DMS 273 (cell line): ENCODE measurements around the gene TMPRSS12.
A peak's percentile ranks its signal among the peaks of the same experiment; 100 is the strongest.
"Not testable (repeated sequence)": the region's sequence is repeated elsewhere in the genome, so short reads cannot be mapped to it uniquely, and the experiment has no call there.

ENCODE experiments used
- DNase-seq: peaks from one replicate; lab custom pipeline; 2025; ENCODE audit not compliant: unreplicated experiment; lab: John Stamatoyannopoulos, UW

TMPRSS12 gene

GRCh38 chr12:50842637-50843493 lies at the start of gene TMPRSS12:
TMPRSS12 (plus strand) TSS chr12:50842926; CDS start chr12:50842965, 39 bp downstream.
- DNase-seq, result no peak

- DNase-seq, result no peak
Measured at GRCh38 chr12:50799908-50800307, 42.8 kb upstream of the TMPRSS12 start.

- DNase-seq, result no peak
Measured at GRCh38 chr12:50803230-50803875, 39.4 kb upstream of the TMPRSS12 start.

- no peak for DNase-seq
Measured at GRCh38 chr12:50806176-50806575, 36.5 kb upstream of the TMPRSS12 start.

- not testable (repeated sequence) for DNase-seq
Measured at GRCh38 chr12:50809131-50809530, 33.6 kb upstream of the TMPRSS12 start.

GRCh38 chr12:50814921-50815320 lies 27.8 kb upstream of the TMPRSS12 start:
- not testable (repeated sequence) for DNase-seq

GRCh38 chr12:50820177-50820576 lies 22.5 kb upstream of the TMPRSS12 start:
- DNase-seq, result no peak

GRCh38 chr12:50822082-50822481 lies 20.6 kb upstream of the TMPRSS12 start:
- DNase-seq, result no peak

GRCh38 chr12:50823724-50824123 lies 19.0 kb upstream of the TMPRSS12 start:
- DNase-seq, result not testable (repeated sequence)

- peak; percentile 3 for DNase-seq
Measured at GRCh38 chr12:50824914-50825313, 17.8 kb upstream of the TMPRSS12 start.

GRCh38 chr12:50825372-50825838 lies 17.3 kb upstream of the TMPRSS12 start:
- peak; percentile 64 for DNase-seq

GRCh38 chr12:50828121-50828520 lies 14.6 kb upstream of the TMPRSS12 start:
- DNase-seq, result no peak

GRCh38 chr12:50828886-50829285 lies 13.8 kb upstream of the TMPRSS12 start:
- no peak for DNase-seq

GRCh38 chr12:50833801-50834200 lies 8.9 kb upstream of the TMPRSS12 start:
- not testable (repeated sequence) for DNase-seq

GRCh38 chr12:50839042-50839441 lies 3.7 kb upstream of the TMPRSS12 start:
- peak; percentile 17 for DNase-seq

GRCh38 chr12:50840809-50841487 lies 1.8 kb upstream of the TMPRSS12 start:
- no peak for DNase-seq

GRCh38 chr12:50841716-50842531 lies 802 bp upstream of the TMPRSS12 start:
- no peak for DNase-seq

GRCh38 chr12:50845021-50845647 lies 2.4 kb downstream of the TMPRSS12 start:
- no peak for DNase-seq

- DNase-seq, result no peak
Measured at GRCh38 chr12:50848963-50849362, 6.2 kb downstream of the TMPRSS12 start.

- DNase-seq, result not testable (repeated sequence)
Measured at GRCh38 chr12:50855218-50855617, 12.5 kb downstream of the TMPRSS12 start.
